GM20431 (cell line): ENCODE results near the gene ZBED4.

Experiments used
- in situ Hi-C: fragments of 300-500 bp; cut with MseI, MboI; formaldehyde crosslinking; loops from one replicate; pipeline ENCODE4 v1.15.0; 2020; ENCODE audit warnings: low sequenced_read_pairs; ENCODE audit not compliant: unreplicated experiment

ZBED4 gene

GRCh38 chr22:49825944-49826602 lies 27.6 kb upstream of the ZBED4 start:
- in situ Hi-C loops = no loop called here

GRCh38 chr22:49826603-49827270 lies 26.9 kb upstream of the ZBED4 start:
- in situ Hi-C loops = no loop called here

GRCh38 chr22:49827271-49827852 lies 26.3 kb upstream of the ZBED4 start:
- in situ Hi-C loops = no loop called here

- in situ Hi-C loops = no loop called here
Observed at GRCh38 chr22:49827853-49828598, 25.6 kb upstream of the ZBED4 start, which contains the start of gene BRD1. BRD1 (minus strand) TSS chr22:49827873; CDS start chr22:49824317, 3,556 bp downstream.

GRCh38 chr22:49828599-49828965 lies 25.1 kb upstream of the ZBED4 start:
- in situ Hi-C loops = no loop called here

- in situ Hi-C loops = no loop called here
Observed at GRCh38 chr22:49829044-49829853, 24.4 kb upstream of the ZBED4 start.

- in situ Hi-C loops = no loop called here
Observed at GRCh38 chr22:49833340-49834007, 20.2 kb upstream of the ZBED4 start.

GRCh38 chr22:49838771-49839717 lies 14.6 kb upstream of the ZBED4 start:
- in situ Hi-C loops = no loop called here

- in situ Hi-C loops = no loop called here
Observed at GRCh38 chr22:49845241-49845640, 8.4 kb upstream of the ZBED4 start.

- in situ Hi-C loops = no loop called here
Observed at GRCh38 chr22:49845666-49846459, 7.8 kb upstream of the ZBED4 start.

GRCh38 chr22:49847751-49848689 lies 5.6 kb upstream of the ZBED4 start:
- in situ Hi-C loops = no loop called here

GRCh38 chr22:49848690-49849160 lies 4.9 kb upstream of the ZBED4 start:
- in situ Hi-C loops = no loop called here

- in situ Hi-C loops = no loop called here
Observed at GRCh38 chr22:49849161-49850020, 4.3 kb upstream of the ZBED4 start.

- in situ Hi-C loops = no loop called here
Observed at GRCh38 chr22:49850021-49850911, 3.4 kb upstream of the ZBED4 start.
